H1 (cell line): ENCODE measurements around the gene DSTN. TPM values are rescaled to one million over a fixed set of nuclear protein-coding genes. Genes with fewer than 3 reads are reported as not detected.

Experiments
- SIN3A ChIP-seq, 2 experiments: IDR thresholded peaks in 1 of 2; conservative IDR thresholded peaks in 1 of 2; 2 replicates each; pipeline ENCODE4 v1.6.1; 2011 to 2012; ENCODE audit warnings: low read length in 2 of 2, improper control_type of control experiment in 1 of 2, low read depth in 1 of 2, mild to moderate bottlenecking in 1 of 2
- polyA plus RNA-seq, 7 experiments: library from polyadenylated mRNA; depleted of rRNA in 3 of 7; stranded (reverse) in 5 of 7; unstranded in 2 of 7; fragments of >200 nt in 5 of 7; fragments of 200-250 nt in 2 of 7; gene quantifications; 1 replicate in 5 of 7; 2 replicates in 1 of 7; 4 replicates in 1 of 7; pipeline versions ENCODE4 v1.2.1 to v1.2.3, GENCODE V29; 2011 to 2013; ENCODE audit warnings: missing spikeins in 2 of 7, mixed read lengths in 2 of 7
- total RNA-seq: library from RNA; stranded (reverse); fragmentation: NEBNext Ultra II Directional; extraction: Animal tissue kit (Norgen Biotek cat#: 25700); gene quantifications from 2 replicates; pipeline ENCODE4 v1.2.1, GENCODE V29; 2021

DSTN gene
- total and polyA plus RNA-seq, 2 of the 8 experiments (the other 6 are each of a cell fraction or from before 2014, with no cell fraction given): 43.3 to 208 TPM

DNA sequence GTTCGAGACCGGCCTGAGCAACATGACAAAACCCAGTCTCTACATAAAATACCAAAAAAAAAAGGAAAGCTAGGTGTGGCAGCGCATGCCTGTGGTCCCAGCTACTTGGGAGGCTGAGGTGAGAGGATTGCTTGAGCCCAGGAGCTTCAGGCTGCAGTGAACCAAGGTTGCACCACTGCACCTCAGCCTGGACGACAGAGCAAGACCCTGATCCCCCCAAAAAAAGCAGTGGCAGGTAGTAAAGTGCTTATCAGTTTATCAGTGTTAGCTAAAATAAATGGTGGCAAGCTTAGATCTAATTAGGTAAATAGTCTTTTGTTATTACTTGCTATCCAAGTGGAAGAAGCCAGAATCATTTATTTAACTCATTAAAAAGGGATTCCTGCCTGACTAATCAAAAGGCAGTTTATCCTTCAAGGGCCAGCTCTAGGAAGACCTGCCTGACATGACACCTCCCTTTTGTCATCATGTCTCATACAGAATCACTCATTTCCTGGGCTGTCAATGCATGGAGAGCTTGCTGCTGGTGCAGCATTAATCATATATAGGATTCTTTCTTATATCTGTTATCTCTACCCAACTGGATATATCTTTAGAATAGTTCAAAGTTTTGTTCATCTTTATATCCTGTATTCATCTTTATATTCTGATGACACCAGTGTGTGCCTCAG lies 9.6 kb downstream of the DSTN start (continued):
- TF ChIP-seq SIN3A (conservative IDR thresholded peaks at IDR 0.05 in 1 of 2, IDR thresholded peaks at IDR 0.05 in 1 of 2; ENCODE audit: low read depth in 1 of 2, low read length in 2 of 2): no peak
